Right lobe of liver (tissue), 6 donors: ENCODE results near the gene SNX32. TPM values are rescaled to one million over a fixed set of nuclear protein-coding genes. Genes with fewer than 3 reads are reported as not detected.
A peak's percentile ranks its signal among the peaks of the same experiment; 100 is the strongest.

Source experiments
- ATAC-seq, 4 donors: fragments of 200-7000 bp; cut with Tn5 transposase; one replicate each; pipeline ENCODE4 v1.9.1; 2020; ENCODE audit warnings: mild to moderate bottlenecking in 4 of 4, moderate library complexity in 4 of 4
- DNase-seq, 3 donors: peaks; one replicate each; pipeline ENCODE4 v3.0.0-alpha.2; 2020
- H3K27ac ChIP-seq, 3 donors: fragments of 200-600 bp; one replicate each; pipeline ENCODE4 v1.8.0; 2022
- H3K27me3 ChIP-seq, 2 donors: fragments of 200-600 bp; one replicate each; pipeline ENCODE4 v1.8.0; 2022
- H3K36me3 ChIP-seq, 4 donors: fragments of 200-600 bp; sonication (generic) in 1 of 4; one replicate each; pipeline versions ENCODE4 v1.5.1 to v1.8.0; 2017 to 2022; ENCODE audit warnings: control low read depth in 1 of 4
- H3K4me1 ChIP-seq, 4 donors: fragments of 200-600 bp; sonication (generic) in 1 of 4; one replicate each; pipeline versions ENCODE4 v1.5.1 to v1.8.0; 2017 to 2022; ENCODE audit warnings: control low read depth in 1 of 4
- H3K4me3 ChIP-seq, 3 donors: fragments of 200-600 bp; one replicate each; pipeline ENCODE4 v1.8.0; 2022
- H3K9me3 ChIP-seq, 4 donors: fragments of 200-600 bp; sonication (generic) in 1 of 4; one replicate each; pipeline versions ENCODE4 v1.5.1 to v1.8.0; 2017 to 2022; ENCODE audit warnings: control low read depth in 1 of 4
- CTCF ChIP-seq, 4 donors: fragments of 200-600 bp in 3 of 4; fragments of 450-650 bp in 1 of 4; IDR thresholded peaks; one replicate each; pipeline versions ENCODE4 v1.5.1 to v1.8.0; 2016 to 2022; ENCODE audit warnings: antibody characterized with exemption in 4 of 4, mild to moderate bottlenecking in 2 of 4
- POLR2A ChIP-seq: fragments of 450-650 bp; IDR thresholded peaks from one replicate; pipeline ENCODE4 v1.6.1; 2017; ENCODE audit warnings: antibody characterized with exemption, mild to moderate bottlenecking
- WGBS: methylation state at CpG from one replicate; pipeline ENCODE4 v1.1.6; 2018; ENCODE audit warnings: low coverage, low lambda C conversion rate; ENCODE audit not compliant: insufficient coverage; ENCODE audit errors: missing lambda C conversion rate; 5-methylcytosine and 5-hydroxymethylcytosine counted together
- intact Hi-C, 2 donors: fragments of 100-400 bp; cut with DNase I; formaldehyde crosslinking; loops; one replicate each; pipeline versions ENCODE4 v1.11.2 to v1.14.1; 2022
- total RNA-seq, 6 experiments: library from RNA; depleted of rRNA in 2 of 6; stranded (reverse); fragments of >200 nt in 2 of 6; fragmentation: NEBNext Ultra II Directional in 3 of 6; extraction: Animal tissue kit (Norgen Biotek cat#: 25700) in 3 of 6; gene quantifications; one replicate each; pipeline versions ENCODE4 v1.1.0 to v1.2.4, GENCODE V29; 2016 to 2023
- donor health status: DM: no; HTN: yes; CAD: no.
- donor health status: DM: no; HTN: no; CAD: no.
- donor health status: DM: no; HTN: no; CAD: no.
- donor health status: DM: no; HTN: yes; CAD: no.
- donor health status: DM: no; HTN: yes; CAD: no.

SNX32 gene
- total RNA-seq, 6 experiments from 2014 or later = 0.16 to 0.37 (median 0.31) TPM; not detected in 3

- no peak overlapping the region for H3K27ac ChIP-seq
- no peak for TF ChIP-seq POLR2A
- TF ChIP-seq CTCF (IDR thresholded peaks at IDR 0.05) = no peak
- 100% methylated on average over 1 of the region's 7 CpGs for WGBS
Measured at GRCh38 chr11:65885231-65885630, 51.5 kb downstream of the SNX32 start.

GRCh38 chr11:65885808-65886536 lies 52.2 kb downstream of the SNX32 start:
- Histone ChIP-seq H3K27me3 (no peaks in the 10 kb centered on the region), H3K36me3 (peaks cover 0 to 11% (median 0%) of the 10 kb centered on the region in 4 donors), H3K27ac (no peak overlapping the region), H3K4me3 (no peak overlapping the region), H3K9me3 (no peaks in the 10 kb centered on the region), H3K4me1 (peaks cover 0 to 25% (median 8%) of the 10 kb centered on the region in 4 donors)
- WGBS = 77% methylated on average over 9 of the region's 12 CpGs
- TF ChIP-seq POLR2A = no peak
- TF ChIP-seq CTCF (IDR thresholded peaks at IDR 0.05) = no peak
- no peak for DNase-seq
- ATAC-seq = no peak
- intact Hi-C loops = loop anchor here (10.0 kb wide), 1 partner anchor 99 kb away; no protein-coding TSS in a partner anchor

More at GRCh38 chr11:65885231-65885630, 51.5 kb downstream of the SNX32 start:
- Histone ChIP-seq H3K27me3 (no peaks in the 10 kb centered on the region), H3K9me3 (no peaks in the 10 kb centered on the region), H3K4me1 (peaks cover 0 to 22% (median 8%) of the 10 kb centered on the region in 4 donors), H3K4me3 (no peak overlapping the region), H3K36me3 (peaks cover 0 to 11% (median 0%) of the 10 kb centered on the region in 4 donors)
- ATAC-seq = no peak
- no peak for DNase-seq
- intact Hi-C loops = loop anchor here (10.0 kb wide), 1 partner anchor 100 kb away; no protein-coding TSS in a partner anchor

DNA sequence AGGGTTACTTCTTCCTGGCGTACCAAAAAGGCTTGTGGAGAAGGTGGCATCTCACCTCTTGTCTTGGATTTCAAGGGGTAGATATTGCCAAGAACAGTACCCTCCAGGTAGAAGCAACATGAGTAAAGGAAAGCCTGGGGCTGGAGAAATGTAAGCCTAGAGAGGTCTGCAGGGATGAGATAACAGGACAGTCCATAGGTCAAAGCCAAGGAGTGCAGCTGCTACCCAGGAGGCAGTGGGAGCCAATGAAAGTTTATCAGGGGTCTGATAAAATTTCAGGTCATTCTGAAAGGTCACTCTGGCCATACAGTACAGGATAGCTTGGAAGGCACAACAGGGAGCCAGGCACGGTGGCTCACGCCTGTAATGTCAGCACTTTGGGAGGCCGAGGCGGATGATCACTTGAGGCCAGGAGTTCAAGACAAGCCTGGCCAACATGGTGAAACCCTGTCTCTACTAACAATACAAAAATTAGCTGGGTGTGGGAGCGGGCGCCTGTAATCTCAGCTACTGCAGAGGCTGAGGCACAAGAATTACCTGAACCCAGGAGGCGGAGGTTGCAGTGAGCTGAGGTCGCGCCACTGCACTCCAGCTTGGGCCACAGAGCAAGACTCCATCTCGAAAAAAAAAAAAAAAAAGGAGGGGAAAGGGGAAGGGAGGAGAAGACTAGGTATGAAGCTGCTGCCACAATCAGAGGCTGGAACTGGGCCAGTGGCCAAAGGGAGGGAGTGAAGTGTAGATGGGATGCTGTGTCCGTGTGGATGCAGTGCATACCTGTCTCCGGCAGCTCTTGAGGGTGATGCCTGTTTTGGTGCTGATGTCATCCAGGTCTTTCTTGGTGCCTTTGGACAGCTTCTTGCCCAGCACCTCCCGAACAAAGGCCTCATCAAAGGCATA lies 53.3 kb downstream of the SNX32 start:
- no peak for DNase-seq
- TF ChIP-seq POLR2A = no peak
- TF ChIP-seq CTCF (IDR thresholded peaks at IDR 0.05) = no peak
- Histone ChIP-seq H3K36me3 (peaks cover 0 to 11% (median 0%) of the 10 kb centered on the region in 4 donors), H3K4me1 (peaks cover 0 to 32% (median 8%) of the 10 kb centered on the region in 4 donors), H3K4me3 (peak overlapping the region in 2 of 3 donors; percentile 73 to 80), H3K9me3 (no peaks in the 10 kb centered on the region), H3K27me3 (no peaks in the 10 kb centered on the region), H3K27ac (peak overlapping the region in 1 of 3 donors; percentile 88)
- no peak for ATAC-seq
- intact Hi-C loops = loop anchor here (10.0 kb wide), 1 partner anchor 98 kb away; no protein-coding TSS in a partner anchor
- WGBS = 78% methylated on average over 10 of the region's 14 CpGs

DNA sequence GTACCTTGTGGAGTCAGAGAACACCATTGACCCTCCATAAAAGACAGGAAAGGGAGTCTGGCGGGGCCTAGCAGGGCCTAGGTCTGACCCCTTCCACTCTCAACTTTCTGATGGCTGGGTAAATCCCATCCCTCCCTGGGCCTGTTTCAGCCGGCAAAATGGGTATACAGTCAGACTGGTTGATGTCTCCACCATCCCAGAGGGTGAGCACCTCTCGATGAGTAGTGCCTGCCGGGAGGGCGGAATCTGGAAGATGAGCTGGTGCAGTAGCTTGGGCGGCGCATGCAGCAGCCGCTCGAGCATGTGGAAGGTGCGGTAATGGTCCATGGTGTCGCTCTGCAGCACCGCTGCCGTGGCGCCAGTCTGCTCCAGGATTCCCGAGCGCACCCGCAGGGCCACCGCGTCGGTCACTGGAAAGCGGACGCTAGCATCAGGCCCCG lies 54.0 kb downstream of the SNX32 start:
- Histone ChIP-seq H3K4me3 (peak overlapping the region; percentile 73 to 89 (median 80)), H3K36me3 (peaks cover 0 to 11% (median 0%) of the 10 kb centered on the region in 4 donors), H3K4me1 (peaks cover 0 to 32% (median 8%) of the 10 kb centered on the region in 4 donors), H3K9me3 (no peaks in the 10 kb centered on the region), H3K27ac (peak overlapping the region; percentile 81 to 88 (median 85)), H3K27me3 (no peaks in the 10 kb centered on the region)
- no peak for DNase-seq
- ATAC-seq = no peak
- 15% methylated on average over 5 of the region's 23 CpGs for whole genome bisulfite sequencing
- intact Hi-C loops = loop anchor here (10.0 kb wide), 1 partner anchor 97 kb away; no protein-coding TSS in a partner anchor
- no peak for TF ChIP-seq POLR2A
- no peak for TF ChIP-seq CTCF (IDR thresholded peaks at IDR 0.05)
